HFFc6 (cell line): ENCODE measurements around the gene IL1RN. TPM values are rescaled to one million over a fixed set of nuclear protein-coding genes. Genes with fewer than 3 reads are reported as not detected.

Experiments used
- DNase-seq: peaks from one replicate; pipeline ENCODE4 v3.0.0-alpha.2; 2018
- H3K27ac Mint-ChIP-seq: 2 replicates; pipeline ENCODE4 v1.8.0; 2020; ENCODE audit warnings: mild to moderate bottlenecking, mixed read lengths
- H3K27me3 Mint-ChIP-seq: 2 replicates; pipeline ENCODE4 v1.8.0; 2021; ENCODE audit warnings: mild to moderate bottlenecking, moderate library complexity, mixed read lengths; ENCODE audit not compliant: insufficient read depth
- H3K36me3 Mint-ChIP-seq: 2 replicates; pipeline ENCODE4 v1.8.0; 2021; ENCODE audit warnings: low read depth, mixed read lengths
- H3K4me1 Mint-ChIP-seq: 2 replicates; pipeline ENCODE4 v1.8.0; 2020; ENCODE audit warnings: low read depth, mixed read lengths
- H3K4me3 Mint-ChIP-seq: 2 replicates; pipeline ENCODE4 v1.8.0; 2020; ENCODE audit warnings: mild to moderate bottlenecking, moderate library complexity, mixed read lengths
- H3K9me3 Mint-ChIP-seq: 2 replicates; pipeline ENCODE4 v1.8.0; 2020; ENCODE audit warnings: mild to moderate bottlenecking, mixed read lengths
- CTCF ChIP-seq: fragments of 200-600 bp; sonication (generic); IDR thresholded peaks from 2 replicates; pipeline ENCODE4 v1.5.0; 2021; ENCODE audit warnings: antibody characterized with exemption, mild to moderate bottlenecking
- total RNA-seq, 6 experiments: library from RNA; stranded (reverse); fragmentation: NEBNext Ultra II Directional; extraction: Animal tissue kit (Norgen Biotek cat#: 25700); gene quantifications; 2 replicates in 1 of 6; 3 replicates in 5 of 6; pipeline ENCODE4 v1.2.3, GENCODE V29; 2021

Gene IL1RN
- total RNA-seq, 6 experiments from 2014 or later, result not detected

GRCh38 chr2:113131352-113132185 is 4.2 kb downstream of the IL1RN start:
- Mint-ChIP-seq H3K4me3 (no peak overlapping the region), H3K4me1 (peaks cover 7% of the 10 kb centered on the region; the same call in 1 of the 2 replicates), H3K27ac (no peak overlapping the region), H3K27me3 (peaks cover 22% of the 10 kb centered on the region), H3K36me3 (no peaks in the 10 kb centered on the region), H3K9me3 (no peaks in the 10 kb centered on the region)
- no peak for DNase-seq
- TF ChIP-seq CTCF, result no peak

GRCh38 chr2:113132414-113133021 is 5.1 kb downstream of the IL1RN start:
- DNase-seq, result no peak
- Mint-ChIP-seq H3K36me3 (no peaks in the 10 kb centered on the region), H3K27me3 (peaks cover 26% of the 10 kb centered on the region), H3K4me1 (peaks cover 7% of the 10 kb centered on the region; the same call in 1 of the 2 replicates), H3K9me3 (no peaks in the 10 kb centered on the region), H3K4me3 (no peak overlapping the region), H3K27ac (no peak overlapping the region)
- no peak for TF ChIP-seq CTCF

DNA sequence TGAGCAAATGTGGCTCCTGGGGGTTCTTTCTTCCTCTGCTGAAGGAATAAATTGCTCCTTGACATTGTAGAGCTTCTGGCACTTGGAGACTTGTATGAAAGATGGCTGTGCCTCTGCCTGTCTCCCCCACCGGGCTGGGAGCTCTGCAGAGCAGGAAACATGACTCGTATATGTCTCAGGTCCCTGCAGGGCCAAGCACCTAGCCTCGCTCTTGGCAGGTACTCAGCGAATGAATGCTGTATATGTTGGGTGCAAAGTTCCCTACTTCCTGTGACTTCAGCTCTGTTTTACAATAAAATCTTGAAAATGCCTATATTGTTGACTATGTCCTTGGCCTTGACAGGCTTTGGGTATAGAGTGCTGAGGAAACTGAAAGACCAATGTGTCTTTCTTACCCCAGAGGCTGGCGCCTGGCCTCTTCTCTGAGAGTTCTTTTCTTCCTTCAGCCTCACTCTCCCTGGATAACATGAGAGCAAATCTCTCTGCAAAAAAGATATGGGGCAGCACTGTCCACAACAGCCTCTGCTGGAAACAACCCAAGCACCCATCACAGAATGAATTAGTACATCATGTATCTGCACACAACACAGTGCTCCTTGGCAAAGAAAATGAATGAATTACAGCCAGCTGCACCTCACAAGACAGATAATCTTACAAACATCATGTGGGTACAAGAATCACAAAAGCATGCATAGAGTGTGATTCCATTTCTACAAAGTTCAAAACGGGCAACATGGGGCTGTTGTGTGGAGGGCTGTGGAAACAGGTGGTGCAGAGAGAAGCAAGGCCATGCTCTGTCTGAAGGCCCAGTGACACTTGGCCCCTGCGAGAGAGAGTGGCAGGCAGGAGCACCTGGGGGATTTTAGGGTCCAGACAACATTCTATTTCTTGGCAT is 6.6 kb downstream of the IL1RN start:
- H3K27me3 Mint-ChIP-seq, result peaks cover 18% of the 10 kb centered on the region
- no peak overlapping the region for H3K27ac Mint-ChIP-seq
- DNase-seq, result no peak
- H3K4me3 Mint-ChIP-seq, result no peak overlapping the region
- no peak for TF ChIP-seq CTCF
- H3K9me3 Mint-ChIP-seq, result no peaks in the 10 kb centered on the region
- H3K36me3 Mint-ChIP-seq, result no peaks in the 10 kb centered on the region
- peaks cover 7% of the 10 kb centered on the region; the same call in 1 of the 2 replicates for H3K4me1 Mint-ChIP-seq

DNA sequence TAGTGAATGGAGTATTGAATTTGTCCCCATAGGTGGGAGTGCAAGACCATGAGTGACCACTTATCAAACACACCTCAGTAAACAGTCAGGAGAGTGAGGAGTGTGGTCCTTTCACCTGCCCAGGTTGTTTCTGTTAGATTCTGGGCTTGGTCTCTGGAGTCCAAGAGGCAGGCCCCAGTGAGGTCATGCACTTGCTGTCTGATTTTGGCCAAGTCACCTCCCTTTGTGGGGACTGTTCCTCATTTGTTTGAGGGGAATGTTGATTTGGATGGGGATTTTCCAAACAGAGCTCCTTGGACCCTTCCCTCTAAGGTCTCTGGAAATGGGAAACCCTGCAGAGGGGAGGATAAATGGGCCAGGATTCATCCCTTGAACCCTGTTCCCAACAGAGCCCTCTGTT is 7.3 kb downstream of the IL1RN start:
- Mint-ChIP-seq H3K4me1 (peaks cover 7% of the 10 kb centered on the region; the same call in 1 of the 2 replicates), H3K4me3 (no peak overlapping the region), H3K36me3 (no peaks in the 10 kb centered on the region), H3K27ac (no peak overlapping the region), H3K27me3 (peaks cover 16% of the 10 kb centered on the region), H3K9me3 (no peaks in the 10 kb centered on the region)
- no peak for DNase-seq
- TF ChIP-seq CTCF, result no peak

GRCh38 chr2:113135317-113135716 is 7.9 kb downstream of the IL1RN start:
- Mint-ChIP-seq H3K27me3 (peaks cover 14% of the 10 kb centered on the region), H3K27ac (no peak overlapping the region), H3K36me3 (no peaks in the 10 kb centered on the region), H3K9me3 (no peaks in the 10 kb centered on the region), H3K4me3 (no peak overlapping the region), H3K4me1 (peaks cover 7% of the 10 kb centered on the region; the same call in 1 of the 2 replicates)
- no peak for DNase-seq
- TF ChIP-seq CTCF, result no peak
